ENCODE measurements around the gene CMTM5.

CMTM5 gene

GRCh38 chr14:23370221-23370620, 6.6 kb upstream of the CMTM5 start:
- Histone ChIP-seq H3K36me3 (ENCODE audit: control insufficient read depth, insufficient read depth, low read length) (no peaks in the 10 kb centered on the region), H3K9me3 (ENCODE audit: control insufficient read depth, low read length) (no peaks in the 10 kb centered on the region)
- 80 to 86% methylated on average over 1 of the region's 1 CpG for WGBS, 2 experiments (ENCODE audit: insufficient coverage in 2 of 2)

GRCh38 chr14:23371865-23372264, 5.0 kb upstream of the CMTM5 start:
- Histone ChIP-seq H3K36me3 (ENCODE audit: control insufficient read depth, insufficient read depth, low read length) (no peaks in the 10 kb centered on the region), H3K4me1 (ENCODE audit: control insufficient read depth, insufficient read depth, low read length, poor library complexity, severe bottlenecking) (no peaks in the 10 kb centered on the region), H3K27ac (ENCODE audit: low read depth, low read length, severe bottlenecking) (no peak overlapping the region), H3K4me3 (ENCODE audit: extremely low read depth, insufficient read depth, low read length, poor library complexity, severe bottlenecking) (no peak overlapping the region), H3K9me3 (ENCODE audit: control insufficient read depth, low read length) (no peaks in the 10 kb centered on the region)
- 67% methylated on average over 1 of the region's 1 CpG; no CpG with 5 or more reads in 1 of the 2 experiments for WGBS, 2 experiments (ENCODE audit: insufficient coverage in 2 of 2)

More at GRCh38 chr14:23370221-23370620, 6.6 kb upstream of the CMTM5 start:
- H3K4me3 ChIP-seq (ENCODE audit: extremely low read depth, insufficient read depth, low read length, poor library complexity, severe bottlenecking): no peak overlapping the region
- no peak overlapping the region for H3K27ac ChIP-seq (ENCODE audit: low read depth, low read length, severe bottlenecking)
- H3K4me1 ChIP-seq (ENCODE audit: control insufficient read depth, insufficient read depth, low read length, poor library complexity, severe bottlenecking): no peaks in the 10 kb centered on the region

GRCh38 chr14:23372509-23372908, 4.3 kb upstream of the CMTM5 start, which contains the start of gene IL25:
TSS of gene IL25 (plus strand) at chr14:23372809.
- Histone ChIP-seq H3K27ac (ENCODE audit: low read depth, low read length, severe bottlenecking) (no peak within 1 kb of the TSS), H3K36me3 (ENCODE audit: control insufficient read depth, insufficient read depth, low read length) (no peaks in the 10 kb centered on the region), H3K4me3 (ENCODE audit: extremely low read depth, insufficient read depth, low read length, poor library complexity, severe bottlenecking) (no peak within 1 kb of the TSS), H3K9me3 (ENCODE audit: control insufficient read depth, low read length) (no peaks in the 10 kb centered on the region), H3K4me1 (ENCODE audit: control insufficient read depth, insufficient read depth, low read length, poor library complexity, severe bottlenecking) (no peaks in the 10 kb centered on the region)
- WGBS, 2 experiments (ENCODE audit: insufficient coverage in 2 of 2): 77 to 79% methylated on average over 2 of the region's 2 CpGs

GRCh38 chr14:23373041-23373440, 3.8 kb upstream of the CMTM5 start:
- Histone ChIP-seq H3K36me3 (ENCODE audit: control insufficient read depth, insufficient read depth, low read length) (no peaks in the 10 kb centered on the region), H3K4me1 (ENCODE audit: control insufficient read depth, insufficient read depth, low read length, poor library complexity, severe bottlenecking) (no peaks in the 10 kb centered on the region), H3K27ac (ENCODE audit: low read depth, low read length, severe bottlenecking) (no peak overlapping the region), H3K9me3 (ENCODE audit: control insufficient read depth, low read length) (no peaks in the 10 kb centered on the region), H3K4me3 (ENCODE audit: extremely low read depth, insufficient read depth, low read length, poor library complexity, severe bottlenecking) (no peak overlapping the region)
- WGBS, 2 experiments (ENCODE audit: insufficient coverage in 2 of 2): 100% methylated on average over 1 to 2 of the region's 3 CpGs

DNA sequence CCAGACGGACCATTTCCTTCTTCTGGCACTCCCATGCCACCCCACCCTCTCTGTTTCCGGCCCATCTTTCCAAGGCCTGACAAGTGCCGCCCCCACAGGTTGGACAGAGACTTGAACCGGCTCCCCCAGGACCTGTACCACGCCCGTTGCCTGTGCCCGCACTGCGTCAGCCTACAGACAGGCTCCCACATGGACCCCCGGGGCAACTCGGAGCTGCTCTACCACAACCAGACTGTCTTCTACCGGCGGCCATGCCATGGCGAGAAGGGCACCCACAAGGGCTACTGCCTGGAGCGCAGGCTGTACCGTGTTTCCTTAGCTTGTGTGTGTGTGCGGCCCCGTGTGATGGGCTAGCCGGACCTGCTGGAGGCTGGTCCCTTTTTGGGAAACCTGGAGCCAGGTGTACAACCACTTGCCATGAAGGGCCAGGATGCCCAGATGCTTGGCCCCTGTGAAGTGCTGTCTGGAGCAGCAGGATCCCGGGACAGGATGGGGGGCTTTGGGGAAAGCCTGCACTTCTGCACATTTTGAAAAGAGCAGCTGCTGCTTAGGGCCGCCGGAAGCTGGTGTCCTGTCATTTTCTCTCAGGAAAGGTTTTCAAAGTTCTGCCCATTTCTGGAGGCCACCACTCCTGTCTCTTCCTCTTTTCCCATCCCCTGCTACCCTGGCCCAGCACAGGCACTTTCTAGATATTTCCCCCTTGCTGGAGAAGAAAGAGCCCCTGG, 1.2 kb upstream of the CMTM5 start:
- Histone ChIP-seq H3K27ac (ENCODE audit: low read depth, low read length, severe bottlenecking) (no peak overlapping the region), H3K4me3 (ENCODE audit: extremely low read depth, insufficient read depth, low read length, poor library complexity, severe bottlenecking) (no peak overlapping the region), H3K36me3 (ENCODE audit: control insufficient read depth, insufficient read depth, low read length) (no peaks in the 10 kb centered on the region), H3K4me1 (ENCODE audit: control insufficient read depth, insufficient read depth, low read length, poor library complexity, severe bottlenecking) (no peaks in the 10 kb centered on the region), H3K9me3 (ENCODE audit: control insufficient read depth, low read length) (no peaks in the 10 kb centered on the region)
- 88 to 92% methylated on average over 20 to 21 of the region's 21 CpGs for WGBS, 2 experiments (ENCODE audit: insufficient coverage in 2 of 2)

- H3K27ac ChIP-seq (ENCODE audit: low read depth, low read length, severe bottlenecking): no peak overlapping the region
- H3K4me3 ChIP-seq (ENCODE audit: extremely low read depth, insufficient read depth, low read length, poor library complexity, severe bottlenecking): no peak overlapping the region
- WGBS, 2 experiments (ENCODE audit: insufficient coverage in 2 of 2): 69 to 80% methylated on average over 7 to 9 of the region's 11 CpGs
- H3K36me3 ChIP-seq (ENCODE audit: control insufficient read depth, insufficient read depth, low read length): no peaks in the 10 kb centered on the region
- H3K9me3 ChIP-seq (ENCODE audit: control insufficient read depth, low read length): no peaks in the 10 kb centered on the region
- no peaks in the 10 kb centered on the region for H3K4me1 ChIP-seq (ENCODE audit: control insufficient read depth, insufficient read depth, low read length, poor library complexity, severe bottlenecking)
These were observed 328 bp downstream of the CMTM5 start for GRCh38 chr14:23377198-23377550.

DNA sequence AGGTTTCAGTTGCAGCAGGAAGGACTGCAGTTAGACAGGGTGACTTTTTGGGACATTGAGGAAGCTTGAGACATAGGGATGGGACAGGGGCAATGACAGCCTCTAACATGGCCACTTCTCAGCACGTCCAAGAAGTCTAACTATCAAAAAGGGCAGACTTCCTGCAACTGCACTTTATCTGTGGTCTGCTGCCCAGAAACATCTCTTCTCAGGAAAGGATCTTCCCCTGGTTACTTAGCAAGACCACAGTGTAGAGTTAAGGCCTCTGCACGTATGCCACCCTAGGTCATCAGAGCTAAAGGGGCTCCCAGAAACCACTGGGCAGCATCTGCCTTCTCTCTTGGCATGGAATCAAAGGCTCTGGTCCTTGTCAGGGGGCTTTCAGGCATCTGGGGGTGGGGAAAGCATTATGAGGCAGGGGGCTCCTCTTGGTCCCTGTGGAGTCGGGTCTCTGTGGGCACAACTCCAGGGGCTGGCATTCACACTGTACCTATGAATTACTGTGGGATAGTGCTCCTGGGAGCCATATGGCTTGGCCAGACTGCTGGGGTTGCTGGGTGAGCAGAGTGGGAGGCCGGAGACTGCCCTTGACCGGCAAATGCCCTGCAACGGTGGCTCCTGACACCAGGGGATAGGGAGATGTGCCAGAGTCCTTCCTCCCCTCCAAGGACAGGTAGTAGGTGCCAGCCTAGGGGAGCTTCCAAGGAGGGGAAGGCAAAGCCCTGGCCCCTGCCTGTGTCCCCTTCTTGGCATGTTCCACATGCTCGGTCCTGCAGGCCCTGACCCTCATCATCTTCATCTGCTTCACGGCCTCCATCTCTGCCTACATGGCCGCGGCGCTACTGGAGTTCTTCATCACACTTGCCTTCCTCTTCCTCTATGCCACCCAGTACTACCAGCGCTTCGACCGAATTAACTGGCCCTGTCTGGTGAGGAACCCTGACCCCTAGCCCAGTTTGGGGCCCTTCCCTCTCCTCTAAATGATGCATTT, 1.0 kb downstream of the CMTM5 start:
- Histone ChIP-seq H3K9me3 (ENCODE audit: control insufficient read depth, low read length) (no peaks in the 10 kb centered on the region), H3K36me3 (ENCODE audit: control insufficient read depth, insufficient read depth, low read length) (no peaks in the 10 kb centered on the region), H3K4me1 (ENCODE audit: control insufficient read depth, insufficient read depth, low read length, poor library complexity, severe bottlenecking) (no peaks in the 10 kb centered on the region), H3K27ac (ENCODE audit: low read depth, low read length, severe bottlenecking) (no peak overlapping the region), H3K4me3 (ENCODE audit: extremely low read depth, insufficient read depth, low read length, poor library complexity, severe bottlenecking) (no peak overlapping the region)
- WGBS, 2 experiments (ENCODE audit: insufficient coverage in 2 of 2): 91 to 93% methylated on average over 12 of the region's 14 CpGs

- Histone ChIP-seq H3K36me3 (ENCODE audit: control insufficient read depth, insufficient read depth, low read length) (no peaks in the 10 kb centered on the region), H3K4me3 (ENCODE audit: extremely low read depth, insufficient read depth, low read length, poor library complexity, severe bottlenecking) (no peak overlapping the region)
- WGBS, 2 experiments (ENCODE audit: insufficient coverage in 2 of 2): 68 to 82% methylated on average over 4 to 10 of the region's 11 CpGs
These were observed 1.9 kb downstream of the CMTM5 start for GRCh38 chr14:23378612-23379220.

DNA sequence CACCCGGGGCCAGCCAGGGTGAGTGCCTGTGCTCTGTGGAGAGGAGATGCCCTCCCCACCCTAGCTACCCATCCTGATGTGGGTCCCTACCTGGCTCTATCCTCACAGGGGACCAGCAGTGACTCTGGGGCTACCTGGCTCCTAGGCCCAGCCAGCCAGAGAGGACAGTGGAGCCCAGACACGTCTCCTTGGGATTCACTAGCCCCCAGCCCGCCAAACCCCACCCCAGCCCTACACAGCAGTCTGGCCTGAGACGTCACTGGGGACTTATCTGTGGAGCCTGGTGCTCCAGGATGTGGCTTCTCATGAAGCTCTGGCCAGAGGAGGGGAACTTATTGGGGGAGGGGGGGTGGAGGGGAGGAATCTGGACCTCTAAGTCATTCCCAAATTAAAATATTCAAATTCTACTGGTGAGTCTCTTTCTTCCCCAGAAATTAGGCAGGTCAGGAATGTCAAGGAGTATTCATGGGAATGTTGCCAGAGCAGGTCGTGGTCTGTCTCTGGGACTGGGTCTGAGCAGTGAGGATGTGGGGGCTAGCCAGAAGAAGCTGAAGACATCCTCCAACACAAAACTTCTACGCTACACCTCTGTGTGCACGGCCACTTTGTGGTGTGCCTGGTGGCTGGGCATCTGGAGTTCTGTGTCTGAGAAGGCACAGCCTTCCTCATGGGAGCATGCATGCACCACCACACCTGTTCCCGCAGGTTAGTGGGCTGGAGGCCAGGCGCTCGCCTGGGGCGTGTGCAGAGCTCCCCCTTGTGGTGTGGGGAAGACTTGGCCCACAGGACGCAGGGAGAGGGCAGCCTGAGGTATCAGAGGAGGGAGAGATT, 2.7 kb downstream of the CMTM5 start:
- WGBS, 2 experiments (ENCODE audit: insufficient coverage in 2 of 2): 30 to 41% methylated on average over 4 to 5 of the region's 12 CpGs
- no peaks in the 10 kb centered on the region for H3K4me1 ChIP-seq (ENCODE audit: control insufficient read depth, insufficient read depth, low read length, poor library complexity, severe bottlenecking)
- no peaks in the 10 kb centered on the region for H3K36me3 ChIP-seq (ENCODE audit: control insufficient read depth, insufficient read depth, low read length)
- no peak overlapping the region for H3K27ac ChIP-seq (ENCODE audit: low read depth, low read length, severe bottlenecking)
- H3K9me3 ChIP-seq (ENCODE audit: control insufficient read depth, low read length): no peaks in the 10 kb centered on the region
- H3K4me3 ChIP-seq (ENCODE audit: extremely low read depth, insufficient read depth, low read length, poor library complexity, severe bottlenecking): no peak overlapping the region

More at GRCh38 chr14:23378612-23379220, 1.9 kb downstream of the CMTM5 start:
- no peaks in the 10 kb centered on the region for H3K4me1 ChIP-seq (ENCODE audit: control insufficient read depth, insufficient read depth, low read length, poor library complexity, severe bottlenecking)
- no peak overlapping the region for H3K27ac ChIP-seq (ENCODE audit: low read depth, low read length, severe bottlenecking)
- H3K9me3 ChIP-seq (ENCODE audit: control insufficient read depth, low read length): no peaks in the 10 kb centered on the region
